Measurements from ENCODE around the gene MAP7D3. TPM values are rescaled to one million over a fixed set of nuclear protein-coding genes. Genes with fewer than 3 reads are reported as not detected.
A peak's percentile ranks its signal among the peaks of the same experiment; 100 is the strongest.

Gene MAP7D3
- total and polyA plus RNA-seq, 10 of the 15 experiments (the other 5 are each of a cell fraction or from before 2014, with no cell fraction given) = 9.1 to 24.0 (median 11.0) TPM

- intact Hi-C loops (cut with micrococcal nuclease; ENCODE audit: unreplicated experiment) (no loop called here), in situ Hi-C loops (cut with MboI) (no loop called here)
- no peak for FAIRE-seq
- peak; percentile 49 for ATAC-seq
- no peak overlapping the region for H3K9ac ChIP-seq (ENCODE audit: control insufficient read depth, insufficient read depth, low read length)
- RAD21 ChIA-PET (ENCODE audit: unreplicated experiment) = no interaction called here
- POLR2A ChIA-PET = interaction anchor here (0.6 kb wide), 1 partner anchor 147 kb away, joined by 3 read pairs; no protein-coding TSS in a partner anchor
- no peaks in the 10 kb centered on the region; a peak in 1 of 4 replicates for H3K27me3 ChIP-seq (replicated peaks in 1 of 2; ENCODE audit: control insufficient read depth in 2 of 2, insufficient read depth in 2 of 2, low read length in 1 of 2)
- no peaks in the 10 kb centered on the region for H3K79me2 ChIP-seq (ENCODE audit: control insufficient read depth, insufficient read depth, low read length)
- no peak overlapping the region for H2AFZ ChIP-seq (ENCODE audit: control insufficient read depth, low read depth, low read length)
- no peaks in the 10 kb centered on the region for H3K9me3 ChIP-seq (replicated peaks; ENCODE audit: control insufficient read depth, insufficient read depth, low read length)
- no peak for DNase-seq (ENCODE audit: low read depth, low spot score)
- no TSS peak for BruUV-seq (replicated peaks)
- no peak overlapping the region for H3K27ac ChIP-seq (ENCODE audit: control insufficient read depth, insufficient read depth)
- no peaks in the 10 kb centered on the region for H3K36me3 ChIP-seq (ENCODE audit: control insufficient read depth in 2 of 2, insufficient read depth in 2 of 2, low read length in 1 of 2)
- WGBS (ENCODE audit: insufficient coverage, insufficient replicate concordance, low lambda C conversion rate, missing lambda C conversion rate) = 92% methylated on average over 2 of the region's 2 CpGs
- SMC1A ChIA-PET (ENCODE audit: uncharacterized antibody, unreplicated experiment) = no interaction called here
- TF ChIP-seq SMAD1 (IDR thresholded peaks at IDR 0.05; ENCODE audit: low read depth, partially characterized antibody) (no peak), PKNOX1 (IDR thresholded peaks at IDR 0.05) (peak; percentile 53), CTCF (IDR thresholded peaks at IDR 0.05 in 2 of 3, conservative IDR thresholded peaks at IDR 0.05 in 1 of 3; ENCODE audit: control insufficient read depth in 2 of 3, extremely low read depth in 1 of 3, insufficient read depth in 1 of 3, low read depth in 3 of 3, low read length in 3 of 3) (peak in 2 of 3 experiments; percentile 27 to 33; a peak in 2 of 6 replicates), CREM (IDR thresholded peaks at IDR 0.05; ENCODE audit: low read depth) (no peak)
- no peak overlapping the region for H3K4me3 ChIP-seq
- no peaks in the 10 kb centered on the region for H3K4me1 ChIP-seq (ENCODE audit: control insufficient read depth, insufficient read depth, low read length)
- no peaks in the 10 kb centered on the region for H4K20me1 ChIP-seq (ENCODE audit: control insufficient read depth, insufficient read depth)
- CTCF ChIA-PET = interaction anchor here (1.0 kb wide), 1 partner anchor 172 kb away, joined by 4 read pairs; no protein-coding TSS in a partner anchor
- no peak overlapping the region for H3K4me2 ChIP-seq (ENCODE audit: control insufficient read depth, insufficient read depth)
These were observed 50.7 kb downstream of the MAP7D3 start for GRCh38 chrX:136200466-136200865.

Measured in GM12878 (cell line).